Heart right ventricle (tissue), 16 donors: Measurements from ENCODE around the gene C1orf35. TPM values are rescaled to one million over a fixed set of nuclear protein-coding genes. Genes with fewer than 3 reads are reported as not detected.

Experiments used
- ATAC-seq, 8 donors: fragments of 200-7000 bp; cut with Tn5 transposase; one replicate each; pipeline ENCODE4 v1.9.1; 2020; ENCODE audit warnings: mild to moderate bottlenecking in 8 of 8, moderate library complexity in 8 of 8, moderate number of reproducible peaks in 1 of 8
- DNase-seq, 2 donors: peaks; one replicate each; pipeline ENCODE4 v3.0.0-alpha.2; 2020
- H3K27ac ChIP-seq, 10 donors: fragments of 200-600 bp; sonication (generic) in 2 of 10; one replicate each; pipeline versions ENCODE4 v1.5.0 to v1.8.0; 2020 to 2022; ENCODE audit warnings: mild to moderate bottlenecking in 3 of 10
- H3K27me3 ChIP-seq, 7 donors: fragments of 200-600 bp; one replicate each; pipeline ENCODE4 v1.8.0; 2021 to 2022; ENCODE audit warnings: mild to moderate bottlenecking in 2 of 7
- H3K36me3 ChIP-seq, 9 donors: fragments of 200-600 bp; sonication (generic) in 1 of 9; one replicate each; pipeline versions ENCODE4 v1.5.0 to v1.8.0; 2020 to 2022; ENCODE audit warnings: mild to moderate bottlenecking in 2 of 9
- H3K4me1 ChIP-seq, 9 donors: fragments of 200-600 bp; sonication (generic) in 1 of 9; one replicate each; pipeline versions ENCODE4 v1.5.0 to v1.8.0; 2020 to 2022; ENCODE audit warnings: mild to moderate bottlenecking in 4 of 9
- H3K4me3 ChIP-seq, 10 donors: fragments of 200-600 bp; sonication (generic) in 2 of 10; one replicate each; pipeline versions ENCODE4 v1.5.0 to v1.8.0; 2020 to 2022; ENCODE audit warnings: mild to moderate bottlenecking in 7 of 10, moderate library complexity in 2 of 10
- H3K9me3 ChIP-seq, 11 donors: fragments of 200-600 bp in 10 of 11; sonication (generic) in 2 of 11; one replicate each; pipeline versions ENCODE4 v1.5.0 to v1.8.0; 2013 to 2022; ENCODE audit warnings: mild to moderate bottlenecking in 2 of 11, control low read depth in 1 of 11, moderate library complexity in 1 of 11
- CTCF ChIP-seq, 9 donors: fragments of 200-600 bp; sonication (generic) in 2 of 9; IDR thresholded peaks; one replicate each; pipeline versions ENCODE4 v1.5.0 to v1.8.0; 2021 to 2022; ENCODE audit warnings: antibody characterized with exemption in 9 of 9, mild to moderate bottlenecking in 5 of 9, moderate library complexity in 1 of 9
- WGBS, 2 donors: extraction: QIAGEN DNeasy Blood & Tissue Kit; methylation state at CpG; one replicate each; pipeline ENCODE4 v1.1.7; 2013; ENCODE audit warnings: inconsistent platforms in 1 of 2; 5-methylcytosine and 5-hydroxymethylcytosine counted together
- intact Hi-C, 10 donors: fragments of 100-400 bp; cut with DNase I; formaldehyde crosslinking; loops; one replicate each; pipeline versions ENCODE4 v1.11.1 to v1.14.2; 2022
- polyA plus RNA-seq, 2 donors: library from polyadenylated mRNA; stranded (reverse); fragments of 200-250 nt; gene quantifications; one replicate each; pipeline ENCODE4 v1.2.3, GENCODE V29; 2013
- total RNA-seq, 10 donors: library from RNA; stranded (reverse); fragmentation: NEBNext Ultra II Directional in 3 of 10; extraction: Animal tissue kit (Norgen Biotek cat#: 25700) in 3 of 10; gene quantifications; one replicate each; pipeline versions ENCODE4 v1.2.1 to v1.2.4, GENCODE V29; 2021 to 2023
- donor health status: Arrhythmogenic right ventricular cardiomyopathy.
- donor health status: ischemic (EF 13 %, LVEDD 7.1; RV severe dilation, severe dysfunction).
- donor health status: healthy with polysubstance abuse.
- donor health status: DM: no; HTN: yes; CAD: no.
- donor health status: DM: no; HTN: no; CAD: no.
- donor health status: ischemic (EF 25% LVEDD 6.9; RV normal size, moderate dysfunction).
- donor health status: ischemic (EF 25% LVEDD 5.7; RV mildly dilated, moderate dysfunction).
- donor health status: healthy.
- donor health status: DM: yes; HTN: yes; CAD: no.
- donor health status: Ischemic cardiomyopathy.
- donor health status: ischemic (EF 35%, LVEDD 5.7; RV mildly dilated, moderate dysfunction).
- donor health status: nonischemic (EF 11% LVEDD 7.7; RV severe dilation, severe dysfunction).
- donor health status: DM: yes; HTN: yes; CAD: no.
- donor health status: PGD.
- donor health status: ischemic (EF 29% LVEDD 5.4; RV normal size, mild dysfunction).
- donor health status: nonischemic (EF 23%, LVEDD 6.1; RV moderate dilation, normal function).

Gene C1orf35
- total and polyA plus RNA-seq, 12 donors = 5.6 to 15.7 (median 6.4) TPM

- no peak for ATAC-seq
- TF ChIP-seq CTCF (IDR thresholded peaks at IDR 0.05) = no peak
- 66 to 74% methylated on average over 12 of the region's 12 CpGs for WGBS, 2 donors
- Histone ChIP-seq H3K9me3 (no peaks in the 10 kb centered on the region), H3K4me1 (peaks cover 12 to 50% (median 38%) of the 10 kb centered on the region in 9 donors), H3K36me3 (peaks cover 6 to 64% (median 33%) of the 10 kb centered on the region in 9 donors), H3K27ac (no peak overlapping the region), H3K27me3 (no peaks in the 10 kb centered on the region), H3K4me3 (no peak overlapping the region)
- intact Hi-C loops = no loop called here
- DNase-seq = no peak
Observed at GRCh38 chr1:228100822-228101613, 2.1 kb downstream of the C1orf35 start.

DNA sequence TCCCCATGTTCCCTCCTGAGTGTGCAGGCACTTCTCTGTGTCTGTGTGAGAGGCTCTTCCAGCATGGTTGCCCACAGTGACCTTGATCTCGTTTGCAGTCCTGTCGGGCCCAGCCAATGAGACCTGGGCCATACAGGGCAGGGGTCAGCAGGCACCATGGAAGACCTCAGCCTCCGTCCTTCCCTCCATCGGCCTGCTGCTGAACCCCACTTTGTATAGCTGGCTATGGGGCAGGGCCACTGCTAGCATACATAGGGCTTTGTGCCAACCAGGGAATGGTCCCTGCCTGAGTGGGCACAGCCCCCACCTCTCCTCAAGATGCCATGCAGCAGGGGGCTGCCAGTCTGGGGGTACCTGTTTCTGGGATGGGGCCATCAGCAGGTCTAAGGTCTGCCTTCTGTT is 3.8 kb downstream of the C1orf35 start:
- 59 to 67% methylated on average over 4 of the region's 4 CpGs for WGBS, 2 donors
- intact Hi-C loops = no loop called here
- no peak for DNase-seq
- no peak overlapping the region for H3K27ac ChIP-seq
- peaks cover 12 to 50% (median 36%) of the 10 kb centered on the region in 9 donors for H3K4me1 ChIP-seq
- no peak overlapping the region for H3K4me3 ChIP-seq
- H3K36me3 ChIP-seq = peaks cover 6 to 59% (median 33%) of the 10 kb centered on the region in 9 donors
- peaks cover 0 to 11% (median 7%) of the 10 kb centered on the region in 11 donors for H3K9me3 ChIP-seq
- ATAC-seq = no peak
- no peak for TF ChIP-seq CTCF (IDR thresholded peaks at IDR 0.05)
- H3K27me3 ChIP-seq = no peaks in the 10 kb centered on the region

GRCh38 chr1:228098323-228098931 is 4.7 kb downstream of the C1orf35 start:
- peaks cover 6 to 67% (median 33%) of the 10 kb centered on the region in 9 donors for H3K36me3 ChIP-seq
- 88 to 89% methylated on average over 28 of the region's 28 CpGs for WGBS, 2 donors

More at GRCh38 chr1:228098323-228098931, 4.7 kb downstream of the C1orf35 start:
- H3K4me1 ChIP-seq = peaks cover 6 to 41% (median 28%) of the 10 kb centered on the region in 9 donors
- no peak for DNase-seq
- H3K27ac ChIP-seq = no peak overlapping the region
- no peak overlapping the region for H3K4me3 ChIP-seq
- no peak for TF ChIP-seq CTCF (IDR thresholded peaks at IDR 0.05)
- peaks cover 0 to 18% (median 10%) of the 10 kb centered on the region in 11 donors for H3K9me3 ChIP-seq
- H3K27me3 ChIP-seq = no peaks in the 10 kb centered on the region
- intact Hi-C loops = no loop called here
- ATAC-seq = no peak
